SK-N-SH treated with all-trans-retinoic acid at 6 μM for 48 hours (cell line): ENCODE measurements around the gene CCDC187.

ENCODE experiments used
- ATAC-seq: fragments of 200-7000 bp; cut with Tn5 transposase; 3 replicates; pipeline ENCODE4 v1.9.1; 2020; ENCODE audit warnings: mild to moderate bottlenecking, moderate library complexity
- ARNTL ChIP-seq: fragments of 450-650 bp; formaldehyde crosslinking; IDR thresholded peaks from 2 replicates; pipeline ENCODE4 v1.5.0; 2020; ENCODE audit warnings: low read depth, mild to moderate bottlenecking, moderate library complexity, borderline replicate concordance
- CREB5 ChIP-seq: fragments of 250-450 bp; sonication (Bioruptor Pico); IDR thresholded peaks from 2 replicates; pipeline ENCODE4 v1.5.1; 2020; ENCODE audit warnings: low read depth, mild to moderate bottlenecking, moderate library complexity
- CSRNP3 ChIP-seq: fragments of 250-450 bp; sonication (Bioruptor Pico); IDR thresholded peaks from 2 replicates; pipeline ENCODE4 v1.5.1; 2021; ENCODE audit warnings: mild to moderate bottlenecking, moderate library complexity
- ESRRG ChIP-seq: fragments of 250-450 bp; sonication (Bioruptor Pico); IDR thresholded peaks from 2 replicates; pipeline ENCODE4 v1.6.1; 2021; ENCODE audit warnings: mild to moderate bottlenecking
- GLIS3 ChIP-seq: fragments of 250-450 bp; sonication (Bioruptor Pico); IDR thresholded peaks from 2 replicates; pipeline ENCODE4 v1.5.0; 2020; ENCODE audit warnings: mild to moderate bottlenecking, moderate library complexity
- ISL1 ChIP-seq: fragments of 250-450 bp; sonication (Bioruptor Pico); IDR thresholded peaks from 2 replicates; pipeline ENCODE4 v2.1.2; 2022; ENCODE audit warnings: mild to moderate bottlenecking, moderate library complexity
- OSR1 ChIP-seq: fragments of 250-450 bp; sonication (Bioruptor Pico); IDR thresholded peaks from 2 replicates; pipeline ENCODE4 v1.8.0; 2022; ENCODE audit warnings: moderate library complexity, mild to moderate bottlenecking, inconsistent platforms
- PATZ1 ChIP-seq: fragments of 250-450 bp; sonication (Bioruptor Pico); IDR thresholded peaks from 2 replicates; pipeline ENCODE4 v1.8.0; 2020; ENCODE audit warnings: mild to moderate bottlenecking, moderate library complexity, borderline replicate concordance
- POU6F1 ChIP-seq: fragments of 250-450 bp; sonication (Bioruptor Pico); IDR thresholded peaks from 2 replicates; pipeline ENCODE4 v1.8.0; 2021; ENCODE audit warnings: low read depth, mild to moderate bottlenecking, moderate library complexity, borderline replicate concordance
- RARB ChIP-seq: fragments of 250-450 bp; sonication (Bioruptor Pico); IDR thresholded peaks from 2 replicates; pipeline ENCODE4 v1.8.0; 2021; ENCODE audit warnings: mild to moderate bottlenecking, moderate library complexity
- SNAI2 ChIP-seq: fragments of 250-450 bp; sonication (Bioruptor Pico); IDR thresholded peaks from 2 replicates; pipeline ENCODE4 v1.5.0; 2020; ENCODE audit warnings: mild to moderate bottlenecking, moderate library complexity
- TCF4 ChIP-seq: fragments of 250-450 bp; sonication (Bioruptor Pico); IDR thresholded peaks from 2 replicates; pipeline ENCODE4 v1.8.0; 2021; ENCODE audit warnings: mild to moderate bottlenecking, moderate library complexity, borderline replicate concordance
- TOX ChIP-seq: fragments of 250-450 bp; sonication (Bioruptor Pico); IDR thresholded peaks from 2 replicates; pipeline ENCODE4 v1.8.0; 2021; ENCODE audit warnings: mild to moderate bottlenecking, moderate library complexity, borderline replicate concordance
- TSHZ2 ChIP-seq: fragments of 250-450 bp; sonication (Bioruptor Pico); IDR thresholded peaks from 2 replicates; pipeline ENCODE4 v1.5.0; 2020; ENCODE audit warnings: mild to moderate bottlenecking, moderate library complexity
- ZC3H10 ChIP-seq: fragments of 250-450 bp; sonication (Bioruptor Pico); IDR thresholded peaks from 2 replicates; pipeline ENCODE4 v1.5.1; 2021; ENCODE audit warnings: mild to moderate bottlenecking, moderate library complexity
- ZFP3 ChIP-seq: fragments of 250-450 bp; sonication (Bioruptor Pico); IDR thresholded peaks from 2 replicates; pipeline ENCODE4 v1.5.0; 2020; ENCODE audit warnings: mild to moderate bottlenecking, moderate library complexity
- ZFP30 ChIP-seq: fragments of 450-650 bp; formaldehyde crosslinking; IDR thresholded peaks from 2 replicates; pipeline ENCODE4 v1.5.0; 2022; ENCODE audit warnings: mild to moderate bottlenecking, moderate library complexity
- ZNF565 ChIP-seq: fragments of 450-650 bp; formaldehyde crosslinking; conservative IDR thresholded peaks from 2 replicates; pipeline ENCODE4 v1.5.0; 2020; ENCODE audit warnings: low read depth, mild to moderate bottlenecking, moderate library complexity
- ZNF8 ChIP-seq: fragments of 450-650 bp; formaldehyde crosslinking; IDR thresholded peaks from 2 replicates; pipeline ENCODE4 v1.5.0; 2020; ENCODE audit warnings: mild to moderate bottlenecking, moderate library complexity

The CCDC187 gene

GRCh38 chr9:136283291-136284235 lies 20.3 kb downstream of the CCDC187 start:
- ATAC-seq: peak; percentile 96
- no peak for TF ChIP-seq TOX (CRISPR knock-in tag)
- no peak for TF ChIP-seq TCF4 (CRISPR knock-in tag)
- no peak for TF ChIP-seq CSRNP3 (CRISPR knock-in tag)
- no peak for TF ChIP-seq RARB (CRISPR knock-in tag)
- TF ChIP-seq GLIS3 (CRISPR knock-in tag): no peak
- TF ChIP-seq ARNTL (CRISPR knock-in tag): no peak
- no peak for TF ChIP-seq ZC3H10 (CRISPR knock-in tag)
- TF ChIP-seq ZNF8: no peak
- no peak for TF ChIP-seq ZNF565 (CRISPR knock-in tag)
- no peak for TF ChIP-seq CREB5 (CRISPR knock-in tag)
- TF ChIP-seq ZFP30 (CRISPR knock-in tag): no peak
- no peak for TF ChIP-seq ISL1 (CRISPR knock-in tag)
- TF ChIP-seq TSHZ2 (CRISPR knock-in tag): no peak
- TF ChIP-seq PATZ1: no peak
- no peak for TF ChIP-seq SNAI2
- TF ChIP-seq POU6F1 (CRISPR knock-in tag): no peak

- TF ChIP-seq TSHZ2 (CRISPR knock-in tag) (no peak), POU6F1 (CRISPR knock-in tag) (no peak), ZFP3 (CRISPR knock-in tag) (no peak), ARNTL (CRISPR knock-in tag) (no peak), ESRRG (no peak), OSR1 (CRISPR knock-in tag) (no peak), ISL1 (CRISPR knock-in tag) (no peak)
Observed at GRCh38 chr9:136282272-136282861, 21.5 kb downstream of the CCDC187 start.

More at GRCh38 chr9:136282272-136282861, 21.5 kb downstream of the CCDC187 start:
- ATAC-seq: no peak
